Ovary (tissue), 3 donors: Measurements from ENCODE around the gene ZNF543.

Source experiments
- CTCF ChIP-seq, 3 donors: fragments of 450-650 bp in 2 of 3; fragments of 200-600 bp in 1 of 3; IDR thresholded peaks; one replicate each; pipeline versions ENCODE4 v1.5.1 to v1.8.0; 2016 to 2022; ENCODE audit warnings: antibody characterized with exemption in 3 of 3, mild to moderate bottlenecking in 1 of 3
- EP300 ChIP-seq: sonication (generic); formaldehyde crosslinking; IDR thresholded peaks from one replicate; pipeline ENCODE4 v1.6.1; 2017; ENCODE audit warnings: antibody characterized with exemption
- donor health status: DM: no; HTN: no; CAD: no.

- TF ChIP-seq EP300 (no peak), CTCF (IDR thresholded peaks at IDR 0.05) (no peak)
These were observed 49.0 kb upstream of the ZNF543 start for GRCh38 chr19:57271280-57271679.
